Tibial nerve (tissue), 4 donors: Measurements from ENCODE around the gene CD1D.

Experiments used
- EP300 ChIP-seq, 2 donors: sonication (generic); formaldehyde crosslinking; IDR thresholded peaks; one replicate each; pipeline ENCODE4 v1.6.1; 2017; ENCODE audit warnings: antibody characterized with exemption in 2 of 2, mild to moderate bottlenecking in 1 of 2
- TF ChIP-seq, protein P1 (sequence below), 5 experiments: fragments of 200-600 bp in 3 of 5; fragments of 450-650 bp in 2 of 5; sonication (generic) in 3 of 5; IDR thresholded peaks; one replicate each; pipeline ENCODE4 v1.5.1; 2016 to 2019; ENCODE audit warnings: antibody characterized with exemption in 5 of 5, mild to moderate bottlenecking in 3 of 5, moderate library complexity in 2 of 5

DNA sequence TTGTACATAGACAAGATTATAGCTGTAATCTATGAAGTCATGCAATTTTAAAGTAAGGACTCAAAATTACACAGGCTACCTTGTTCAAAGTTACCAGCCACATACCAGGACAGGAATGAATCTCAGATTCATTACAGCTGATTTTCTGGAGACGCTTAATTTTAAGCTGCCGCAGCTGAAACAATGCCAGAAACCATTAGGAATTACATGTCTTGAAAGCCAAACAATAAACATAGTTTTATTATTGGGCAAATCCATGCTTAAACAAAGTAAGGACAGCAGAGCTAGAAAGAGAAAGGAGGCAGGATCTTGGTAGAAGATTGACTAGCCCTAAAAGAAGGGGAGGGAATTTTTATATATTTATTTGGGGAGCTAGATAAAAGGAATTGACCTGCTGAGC, 19.2 kb upstream of the CD1D start:
- TF ChIP-seq, protein P1, sequence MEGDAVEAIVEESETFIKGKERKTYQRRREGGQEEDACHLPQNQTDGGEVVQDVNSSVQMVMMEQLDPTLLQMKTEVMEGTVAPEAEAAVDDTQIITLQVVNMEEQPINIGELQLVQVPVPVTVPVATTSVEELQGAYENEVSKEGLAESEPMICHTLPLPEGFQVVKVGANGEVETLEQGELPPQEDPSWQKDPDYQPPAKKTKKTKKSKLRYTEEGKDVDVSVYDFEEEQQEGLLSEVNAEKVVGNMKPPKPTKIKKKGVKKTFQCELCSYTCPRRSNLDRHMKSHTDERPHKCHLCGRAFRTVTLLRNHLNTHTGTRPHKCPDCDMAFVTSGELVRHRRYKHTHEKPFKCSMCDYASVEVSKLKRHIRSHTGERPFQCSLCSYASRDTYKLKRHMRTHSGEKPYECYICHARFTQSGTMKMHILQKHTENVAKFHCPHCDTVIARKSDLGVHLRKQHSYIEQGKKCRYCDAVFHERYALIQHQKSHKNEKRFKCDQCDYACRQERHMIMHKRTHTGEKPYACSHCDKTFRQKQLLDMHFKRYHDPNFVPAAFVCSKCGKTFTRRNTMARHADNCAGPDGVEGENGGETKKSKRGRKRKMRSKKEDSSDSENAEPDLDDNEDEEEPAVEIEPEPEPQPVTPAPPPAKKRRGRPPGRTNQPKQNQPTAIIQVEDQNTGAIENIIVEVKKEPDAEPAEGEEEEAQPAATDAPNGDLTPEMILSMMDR (IDR thresholded peaks at IDR 0.05), result no peak
- TF ChIP-seq EP300 (IDR thresholded peaks at IDR 0.05), result no peak
